Left ventricle myocardium inferior (tissue), 1 donor: Measurements from ENCODE around the gene NFE2L3. TPM values are rescaled to one million over a fixed set of nuclear protein-coding genes. Genes with fewer than 3 reads are reported as not detected.
"Not testable (repeated sequence)": the region's sequence is repeated elsewhere in the genome, so short reads cannot be mapped to it uniquely, and the experiment has no call there.

Source experiments
- DNase-seq: peaks from one replicate; pipeline ENCODE4 v3.0.0-alpha.2; 2020
- H3K27ac ChIP-seq: fragments of 200-600 bp; replicated peaks from 2 replicates; pipeline ENCODE4 v1.8.0; 2021
- H3K27me3 ChIP-seq: fragments of 200-600 bp; 2 replicates; pipeline ENCODE4 v1.8.0; 2021; ENCODE audit warnings: low read depth
- H3K36me3 ChIP-seq: fragments of 200-600 bp; 2 replicates; pipeline ENCODE4 v1.8.0; 2021
- H3K4me1 ChIP-seq: fragments of 200-600 bp; 2 replicates; pipeline ENCODE4 v1.8.0; 2021
- H3K4me3 ChIP-seq: fragments of 200-600 bp; 2 replicates; pipeline ENCODE4 v1.8.0; 2021; ENCODE audit warnings: mild to moderate bottlenecking, moderate library complexity
- H3K9me3 ChIP-seq: fragments of 200-600 bp; replicated peaks from 2 replicates; pipeline ENCODE4 v1.8.0; 2021
- intact Hi-C: fragments of 100-400 bp; cut with micrococcal nuclease; formaldehyde crosslinking; loops from one replicate; pipeline ENCODE4 v1.11.0; 2022
- total RNA-seq: library from RNA; stranded (reverse); fragmentation: NEBNext Ultra II Directional; extraction: Animal tissue kit (Norgen Biotek cat#: 25700); gene quantifications from one replicate; pipeline ENCODE4 v1.2.1, GENCODE V29; 2021
- TF ChIP-seq, protein P1 (sequence below): fragments of 200-600 bp; IDR thresholded peaks from 2 replicates; pipeline ENCODE4 v1.8.0; 2021; ENCODE audit warnings: antibody characterized with exemption, mild to moderate bottlenecking, borderline replicate concordance
- donor health status: DM: no; HTN: yes; CAD: no; lungs with severe emphysema.

NFE2L3 gene
- total RNA-seq, 1 donor from 2014 or later = 0.99 TPM

DNA sequence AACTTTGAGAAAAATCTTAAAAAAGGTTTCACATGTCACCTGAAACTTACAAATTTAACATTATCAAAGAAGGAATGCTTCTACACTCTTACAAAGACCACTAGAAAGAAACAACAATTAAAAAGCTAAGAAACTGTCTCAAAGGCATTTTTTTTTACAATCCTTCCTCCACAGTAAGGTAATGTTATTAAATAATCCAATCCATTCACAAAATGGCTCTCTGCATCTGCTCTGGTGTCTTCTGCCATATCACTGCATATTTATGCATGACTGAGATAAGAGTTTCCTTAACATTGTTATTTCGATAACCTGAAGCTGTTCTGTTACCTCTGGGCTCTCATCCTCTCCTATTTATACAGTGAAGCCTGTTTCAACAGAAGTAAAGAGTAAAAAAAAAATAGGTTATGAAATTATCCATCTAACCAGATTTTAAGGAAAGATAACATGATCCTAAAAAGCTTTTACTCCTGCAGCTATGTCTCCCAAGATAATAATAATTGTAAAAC, 40.0 kb downstream of the NFE2L3 start:
- Histone ChIP-seq H3K36me3 (peaks cover 100% of the 10 kb centered on the region), H3K9me3 (no peaks in the 10 kb centered on the region), H3K4me3 (no peak overlapping the region), H3K27me3 (no peaks in the 10 kb centered on the region), H3K4me1 (peaks cover 78% of the 10 kb centered on the region), H3K27ac (no peak overlapping the region)
- DNase-seq = no peak
- intact Hi-C loops = no loop called here
- TF ChIP-seq, protein P1, sequence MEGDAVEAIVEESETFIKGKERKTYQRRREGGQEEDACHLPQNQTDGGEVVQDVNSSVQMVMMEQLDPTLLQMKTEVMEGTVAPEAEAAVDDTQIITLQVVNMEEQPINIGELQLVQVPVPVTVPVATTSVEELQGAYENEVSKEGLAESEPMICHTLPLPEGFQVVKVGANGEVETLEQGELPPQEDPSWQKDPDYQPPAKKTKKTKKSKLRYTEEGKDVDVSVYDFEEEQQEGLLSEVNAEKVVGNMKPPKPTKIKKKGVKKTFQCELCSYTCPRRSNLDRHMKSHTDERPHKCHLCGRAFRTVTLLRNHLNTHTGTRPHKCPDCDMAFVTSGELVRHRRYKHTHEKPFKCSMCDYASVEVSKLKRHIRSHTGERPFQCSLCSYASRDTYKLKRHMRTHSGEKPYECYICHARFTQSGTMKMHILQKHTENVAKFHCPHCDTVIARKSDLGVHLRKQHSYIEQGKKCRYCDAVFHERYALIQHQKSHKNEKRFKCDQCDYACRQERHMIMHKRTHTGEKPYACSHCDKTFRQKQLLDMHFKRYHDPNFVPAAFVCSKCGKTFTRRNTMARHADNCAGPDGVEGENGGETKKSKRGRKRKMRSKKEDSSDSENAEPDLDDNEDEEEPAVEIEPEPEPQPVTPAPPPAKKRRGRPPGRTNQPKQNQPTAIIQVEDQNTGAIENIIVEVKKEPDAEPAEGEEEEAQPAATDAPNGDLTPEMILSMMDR = no peak

DNA sequence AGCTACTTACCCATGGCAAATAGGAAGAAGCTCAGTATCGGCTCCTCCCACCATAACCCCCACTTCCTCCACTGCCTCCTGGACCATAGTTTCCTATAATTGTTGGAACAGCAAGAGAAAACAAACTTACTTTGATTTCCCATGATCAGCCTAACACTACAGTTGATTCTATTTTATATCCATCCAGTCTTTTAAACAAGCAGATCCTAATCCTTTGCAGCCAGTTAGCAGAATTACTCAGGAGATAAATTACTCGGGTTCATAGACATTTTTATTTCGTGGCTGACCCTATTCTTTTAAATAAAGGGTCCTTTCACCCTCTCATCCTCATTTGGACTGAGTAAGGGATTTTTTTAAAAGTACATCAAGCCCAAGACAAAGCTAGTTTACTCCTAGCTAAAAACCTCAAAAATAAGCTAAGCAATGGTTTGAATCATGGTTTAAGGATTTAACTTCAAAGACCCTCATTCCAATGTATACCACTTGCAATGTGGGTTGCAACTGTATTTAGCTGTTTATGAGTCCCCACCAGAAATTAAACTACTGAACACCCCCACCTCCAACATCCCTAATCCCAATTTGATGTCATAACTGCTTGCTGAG, 40.6 kb downstream of the NFE2L3 start:
- no peaks in the 10 kb centered on the region for H3K9me3 ChIP-seq
- peaks cover 100% of the 10 kb centered on the region for H3K36me3 ChIP-seq
- TF ChIP-seq, protein P1 = no peak
- H3K4me1 ChIP-seq = peaks cover 83% of the 10 kb centered on the region
- H3K4me3 ChIP-seq = peak overlapping the region; percentile 6
- intact Hi-C loops = no loop called here
- peak overlapping the region; percentile 18 for H3K27ac ChIP-seq
- no peak for DNase-seq
- H3K27me3 ChIP-seq = no peaks in the 10 kb centered on the region

- TF ChIP-seq, protein P1 = no peak
- DNase-seq = no peak
- Histone ChIP-seq H3K9me3 (no peaks in the 10 kb centered on the region), H3K36me3 (peaks cover 95% of the 10 kb centered on the region), H3K27ac (peak overlapping the region; percentile 19), H3K4me1 (peaks cover 84% of the 10 kb centered on the region), H3K27me3 (no peaks in the 10 kb centered on the region), H3K4me3 (peak overlapping the region; percentile 90)
- intact Hi-C loops = no loop called here
These were observed 41.6 kb downstream of the NFE2L3 start for GRCh38 chr7:26193432-26194207.

GRCh38 chr7:26194764-26195163, 42.8 kb downstream of the NFE2L3 start:
- peaks cover 88% of the 10 kb centered on the region for H3K36me3 ChIP-seq
- peak overlapping the region; percentile 90 for H3K4me3 ChIP-seq
- H3K27ac ChIP-seq, H3K9me3 ChIP-seq, H3K27me3 ChIP-seq, intact Hi-C loops, DNase-seq: not testable (repeated sequence)
- peaks cover 94% of the 10 kb centered on the region for H3K4me1 ChIP-seq

- Histone ChIP-seq H3K27ac (no peak overlapping the region), H3K4me3 (peak overlapping the region; percentile 90), H3K9me3 (no peaks in the 10 kb centered on the region), H3K36me3 (peaks cover 84% of the 10 kb centered on the region), H3K4me1 (peaks cover 98% of the 10 kb centered on the region), H3K27me3 (no peaks in the 10 kb centered on the region)
- DNase-seq = no peak
- TF ChIP-seq, protein P1 = no peak
- intact Hi-C loops = no loop called here
These were observed 43.2 kb downstream of the NFE2L3 start for GRCh38 chr7:26195182-26195581.
